ENCODE data around the gene LUC7L2.
"Not testable (repeated sequence)": the region's sequence is repeated elsewhere in the genome, so short reads cannot be mapped to it uniquely, and the experiment has no call there.

LUC7L2 gene

DNA sequence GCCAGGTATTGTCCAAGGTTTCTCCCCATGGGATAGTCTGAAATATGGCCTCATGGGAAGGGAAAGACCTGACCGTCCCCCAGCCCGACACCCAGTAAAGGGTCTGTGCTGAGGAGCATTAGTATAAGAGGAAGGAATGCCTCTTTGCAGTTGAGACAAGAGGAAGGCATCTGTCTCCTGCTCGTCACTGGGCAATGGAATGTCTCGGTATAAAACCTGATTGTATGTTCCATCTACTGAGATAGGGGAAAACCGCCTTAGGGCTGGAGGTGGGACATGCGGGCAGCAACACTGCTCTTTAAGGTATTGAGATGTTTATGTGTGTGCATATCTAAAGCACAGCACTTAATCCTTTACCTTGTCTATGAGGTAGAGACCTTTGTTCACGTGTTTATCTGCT, 108.0 kb downstream of the LUC7L2 start:
- H3K27ac Mint-ChIP-seq; H3K36me3 Mint-ChIP-seq (ENCODE audit: low read depth); H3K9me3 Mint-ChIP-seq; H3K4me1 Mint-ChIP-seq (ENCODE audit: low read depth); H3K27me3 Mint-ChIP-seq; H3K4me3 Mint-ChIP-seq: not testable (repeated sequence)

DNA sequence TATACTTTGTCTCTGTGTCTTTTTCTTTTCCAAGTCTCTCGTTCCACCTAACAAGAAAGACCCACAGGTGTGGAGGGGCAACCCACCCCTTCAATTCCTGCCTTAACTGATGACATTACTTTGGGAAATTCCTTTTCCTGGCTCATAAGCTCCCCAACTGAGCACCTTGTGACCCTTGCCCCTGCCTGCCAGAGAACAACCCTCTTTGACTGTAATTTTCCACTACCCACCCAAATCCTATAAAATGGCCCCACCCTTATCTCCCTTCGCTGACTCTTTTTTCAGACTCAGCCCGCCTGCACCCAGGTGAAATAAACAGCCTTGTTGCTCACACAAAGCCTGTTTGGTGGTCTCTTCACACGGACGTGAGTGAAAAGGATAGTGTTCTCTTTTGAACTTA, 108.6 kb downstream of the LUC7L2 start:
- not testable (repeated sequence) for H3K4me1 Mint-ChIP-seq (ENCODE audit: low read depth); H3K27me3 Mint-ChIP-seq; H3K27ac Mint-ChIP-seq; H3K4me3 Mint-ChIP-seq; H3K36me3 Mint-ChIP-seq (ENCODE audit: low read depth); H3K9me3 Mint-ChIP-seq

DNA sequence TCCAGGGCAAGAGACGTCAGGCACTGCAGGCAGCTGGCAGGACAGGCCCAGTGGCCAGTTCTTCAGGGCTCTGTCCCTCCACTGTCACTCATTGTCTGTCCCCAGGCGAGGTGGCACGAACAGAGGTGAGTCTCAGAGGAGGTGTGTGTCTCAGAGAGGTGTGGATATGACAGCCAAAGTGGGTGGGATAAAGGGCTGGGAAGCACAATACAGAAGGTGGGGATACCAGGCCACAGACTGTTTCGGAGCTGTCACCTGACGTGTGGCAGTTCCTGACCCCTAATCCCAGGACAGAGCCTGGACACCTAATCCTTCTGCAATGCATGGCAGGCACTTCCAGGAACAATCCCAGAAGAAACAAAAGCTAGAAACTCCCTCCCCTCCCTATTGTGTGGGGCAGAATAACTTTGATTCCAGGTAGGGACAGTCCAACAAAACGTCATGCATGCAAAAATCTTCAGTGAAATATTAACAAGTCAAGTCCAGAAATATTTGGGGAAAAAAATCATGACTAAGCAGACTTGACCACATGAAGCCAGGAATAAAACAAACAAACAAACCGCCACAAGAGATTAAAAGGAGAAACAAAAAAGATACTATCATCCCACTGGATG, 112.2 kb downstream of the LUC7L2 start:
- no peaks in the 10 kb centered on the region for H3K27me3 Mint-ChIP-seq
- peaks cover 8% of the 10 kb centered on the region for H3K9me3 Mint-ChIP-seq
- no peaks in the 10 kb centered on the region for H3K36me3 Mint-ChIP-seq (ENCODE audit: low read depth)
- no peak overlapping the region for H3K4me3 Mint-ChIP-seq
- H3K27ac Mint-ChIP-seq = no peak overlapping the region
- H3K4me1 Mint-ChIP-seq (ENCODE audit: low read depth) = no peaks in the 10 kb centered on the region
